ENCODE measurements around the gene GAL. TPM values are rescaled to one million over a fixed set of nuclear protein-coding genes. Genes with fewer than 3 reads are reported as not detected.

The GAL gene
- total and polyA plus RNA-seq, 2 experiments from 2014 or later = 80.9 to 691 TPM

DNA sequence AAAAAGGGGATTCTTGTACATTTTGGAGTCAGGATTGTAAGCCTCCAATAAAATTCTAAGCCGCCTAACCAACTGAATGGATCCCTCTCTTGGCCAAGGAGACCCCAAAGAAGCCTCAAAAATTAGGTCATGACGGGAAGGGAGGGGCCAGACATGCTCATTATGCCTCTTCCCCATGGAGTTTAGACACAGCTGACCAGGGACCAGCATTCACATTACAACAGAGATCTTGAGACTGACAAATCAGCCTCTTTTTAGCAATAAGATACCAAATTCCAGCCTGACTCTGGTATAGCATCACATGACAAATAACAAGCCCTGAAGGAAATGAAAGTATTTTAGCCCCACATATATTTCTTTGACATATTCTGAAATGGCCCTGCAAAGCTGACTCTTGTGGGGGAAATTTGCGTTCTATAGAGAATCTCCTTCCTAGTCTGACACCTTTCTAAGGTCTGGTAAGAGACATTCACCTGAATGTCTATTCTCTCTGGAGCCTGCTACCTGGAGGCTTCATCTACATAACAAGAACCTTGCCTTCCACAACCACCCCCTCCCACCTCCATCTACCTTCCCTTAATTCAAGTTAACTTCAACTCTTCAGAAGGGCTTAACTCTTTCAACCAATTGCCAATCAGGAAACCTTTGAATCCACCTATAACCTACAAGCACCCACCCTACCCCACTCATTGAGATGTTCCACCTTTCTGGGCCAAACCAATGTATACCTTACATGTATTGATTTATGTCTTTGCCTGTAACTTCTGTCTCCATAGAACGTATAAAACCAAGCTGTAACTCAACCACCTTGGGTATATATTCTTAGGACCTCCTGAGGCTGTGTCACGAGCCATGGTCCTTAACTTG, 10.3 kb downstream of the GAL start (continued):
- TF ChIP-seq ZNF114 (CRISPR knock-in tag; IDR thresholded peaks at IDR 0.05) (peak; percentile 91; the same call in 1 of the 2 replicates), EZH2 (IDR thresholded peaks at IDR 0.05; ENCODE audit: low read depth, unreplicated experiment) (no peak), CREB1 (CRISPR knock-in tag; IDR thresholded peaks at IDR 0.05; ENCODE audit: low read depth) (no peak), STAT1 (IDR thresholded peaks at IDR 0.05; ENCODE audit: unreplicated experiment) (no peak)
- TF ChIP-seq, protein P1, sequence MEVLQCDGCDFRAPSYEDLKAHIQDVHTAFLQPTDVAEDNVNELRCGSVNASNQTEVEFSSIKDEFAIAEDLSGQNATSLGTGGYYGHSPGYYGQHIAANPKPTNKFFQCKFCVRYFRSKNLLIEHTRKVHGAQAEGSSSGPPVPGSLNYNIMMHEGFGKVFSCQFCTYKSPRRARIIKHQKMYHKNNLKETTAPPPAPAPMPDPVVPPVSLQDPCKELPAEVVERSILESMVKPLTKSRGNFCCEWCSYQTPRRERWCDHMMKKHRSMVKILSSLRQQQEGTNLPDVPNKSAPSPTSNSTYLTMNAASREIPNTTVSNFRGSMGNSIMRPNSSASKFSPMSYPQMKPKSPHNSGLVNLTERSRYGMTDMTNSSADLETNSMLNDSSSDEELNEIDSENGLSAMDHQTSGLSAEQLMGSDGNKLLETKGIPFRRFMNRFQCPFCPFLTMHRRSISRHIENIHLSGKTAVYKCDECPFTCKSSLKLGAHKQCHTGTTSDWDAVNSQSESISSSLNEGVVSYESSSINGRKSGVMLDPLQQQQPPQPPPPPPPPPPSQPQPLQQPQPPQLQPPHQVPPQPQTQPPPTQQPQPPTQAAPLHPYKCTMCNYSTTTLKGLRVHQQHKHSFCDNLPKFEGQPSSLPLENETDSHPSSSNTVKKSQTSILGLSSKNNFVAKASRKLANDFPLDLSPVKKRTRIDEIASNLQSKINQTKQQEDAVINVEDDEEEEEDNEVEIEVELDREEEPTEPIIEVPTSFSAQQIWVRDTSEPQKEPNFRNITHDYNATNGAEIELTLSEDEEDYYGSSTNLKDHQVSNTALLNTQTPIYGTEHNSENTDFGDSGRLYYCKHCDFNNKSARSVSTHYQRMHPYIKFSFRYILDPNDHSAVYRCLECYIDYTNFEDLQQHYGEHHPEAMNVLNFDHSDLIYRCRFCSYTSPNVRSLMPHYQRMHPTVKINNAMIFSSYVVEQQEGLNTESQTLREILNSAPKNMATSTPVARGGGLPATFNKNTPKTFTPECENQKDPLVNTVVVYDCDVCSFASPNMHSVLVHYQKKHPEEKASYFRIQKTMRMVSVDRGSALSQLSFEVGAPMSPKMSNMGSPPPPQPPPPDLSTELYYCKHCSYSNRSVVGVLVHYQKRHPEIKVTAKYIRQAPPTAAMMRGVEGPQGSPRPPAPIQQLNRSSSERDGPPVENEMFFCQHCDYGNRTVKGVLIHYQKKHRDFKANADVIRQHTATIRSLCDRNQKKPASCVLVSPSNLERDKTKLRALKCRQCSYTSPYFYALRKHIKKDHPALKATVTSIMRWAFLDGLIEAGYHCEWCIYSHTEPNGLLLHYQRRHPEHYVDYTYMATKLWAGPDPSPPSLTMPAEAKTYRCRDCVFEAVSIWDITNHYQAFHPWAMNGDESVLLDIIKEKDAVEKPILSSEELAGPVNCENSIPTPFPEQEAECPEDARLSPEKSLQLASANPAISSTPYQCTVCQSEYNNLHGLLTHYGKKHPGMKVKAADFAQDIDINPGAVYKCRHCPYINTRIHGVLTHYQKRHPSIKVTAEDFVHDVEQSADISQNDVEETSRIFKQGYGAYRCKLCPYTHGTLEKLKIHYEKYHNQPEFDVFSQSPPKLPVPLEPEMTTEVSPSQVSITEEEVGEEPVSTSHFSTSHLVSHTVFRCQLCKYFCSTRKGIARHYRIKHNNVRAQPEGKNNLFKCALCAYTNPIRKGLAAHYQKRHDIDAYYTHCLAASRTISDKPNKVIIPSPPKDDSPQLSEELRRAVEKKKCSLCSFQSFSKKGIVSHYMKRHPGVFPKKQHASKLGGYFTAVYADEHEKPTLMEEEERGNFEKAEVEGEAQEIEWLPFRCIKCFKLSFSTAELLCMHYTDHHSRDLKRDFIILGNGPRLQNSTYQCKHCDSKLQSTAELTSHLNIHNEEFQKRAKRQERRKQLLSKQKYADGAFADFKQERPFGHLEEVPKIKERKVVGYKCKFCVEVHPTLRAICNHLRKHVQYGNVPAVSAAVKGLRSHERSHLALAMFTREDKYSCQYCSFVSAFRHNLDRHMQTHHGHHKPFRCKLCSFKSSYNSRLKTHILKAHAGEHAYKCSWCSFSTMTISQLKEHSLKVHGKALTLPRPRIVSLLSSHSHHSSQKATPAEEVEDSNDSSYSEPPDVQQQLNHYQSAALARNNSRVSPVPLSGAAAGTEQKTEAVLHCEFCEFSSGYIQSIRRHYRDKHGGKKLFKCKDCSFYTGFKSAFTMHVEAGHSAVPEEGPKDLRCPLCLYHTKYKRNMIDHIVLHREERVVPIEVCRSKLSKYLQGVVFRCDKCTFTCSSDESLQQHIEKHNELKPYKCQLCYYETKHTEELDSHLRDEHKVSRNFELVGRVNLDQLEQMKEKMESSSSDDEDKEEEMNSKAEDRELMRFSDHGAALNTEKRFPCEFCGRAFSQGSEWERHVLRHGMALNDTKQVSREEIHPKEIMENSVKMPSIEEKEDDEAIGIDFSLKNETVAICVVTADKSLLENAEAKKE (CRISPR knock-in tag; IDR thresholded peaks at IDR 0.05) = peak; percentile 54; the same call in 1 of the 2 replicates
- TF ChIP-seq, protein P2, sequence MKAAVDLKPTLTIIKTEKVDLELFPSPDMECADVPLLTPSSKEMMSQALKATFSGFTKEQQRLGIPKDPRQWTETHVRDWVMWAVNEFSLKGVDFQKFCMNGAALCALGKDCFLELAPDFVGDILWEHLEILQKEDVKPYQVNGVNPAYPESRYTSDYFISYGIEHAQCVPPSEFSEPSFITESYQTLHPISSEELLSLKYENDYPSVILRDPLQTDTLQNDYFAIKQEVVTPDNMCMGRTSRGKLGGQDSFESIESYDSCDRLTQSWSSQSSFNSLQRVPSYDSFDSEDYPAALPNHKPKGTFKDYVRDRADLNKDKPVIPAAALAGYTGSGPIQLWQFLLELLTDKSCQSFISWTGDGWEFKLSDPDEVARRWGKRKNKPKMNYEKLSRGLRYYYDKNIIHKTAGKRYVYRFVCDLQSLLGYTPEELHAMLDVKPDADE (IDR thresholded peaks at IDR 0.05) = no peak

DNA sequence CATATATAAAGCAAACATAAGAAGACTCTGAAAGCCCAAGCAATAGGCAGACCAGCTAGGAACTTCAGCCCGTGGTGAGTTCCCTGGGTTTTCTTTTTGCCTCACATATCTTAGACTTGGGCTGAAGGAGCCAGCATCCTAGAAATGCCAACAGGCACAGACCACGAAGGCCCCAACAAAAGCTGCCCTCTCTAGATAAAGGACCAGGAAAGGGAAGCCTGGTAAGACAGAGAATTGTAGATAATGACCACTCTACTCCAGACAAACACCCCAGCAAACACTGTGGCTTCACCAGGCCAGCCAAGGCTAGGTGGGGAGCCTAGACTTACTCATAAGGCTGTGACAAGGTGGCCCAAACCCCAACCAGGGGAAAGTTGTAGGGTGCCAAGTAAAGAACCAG, 11.2 kb downstream of the GAL start:
- ATAC-seq (no peak), DNase-seq (ENCODE audit: low spot score) (no peak)
- H3K9me2 ChIP-seq (ENCODE audit: insufficient read depth) = 0 out of 2 replicates have a peak, but pooled peaks cover 5% of the 10 kb centered on the region
- H2AFZ ChIP-seq = no peak overlapping the region
- no peak overlapping the region for H3K27ac ChIP-seq (ENCODE audit: low read depth)
- H3K4me3 ChIP-seq = no peak overlapping the region
- H3K4me1 ChIP-seq (ENCODE audit: insufficient read depth) = peaks cover 15% of the 10 kb centered on the region
- H3F3A ChIP-seq (replicated peaks; ENCODE audit: low read depth) = peaks cover 13% of the 10 kb centered on the region
- peaks cover 12% of the 10 kb centered on the region for H3K27me3 Mint-ChIP-seq (ENCODE audit: insufficient read depth, low read depth, poor library complexity)
- H3K4me2 ChIP-seq = no peak overlapping the region
- H4K20me1 ChIP-seq (replicated peaks; ENCODE audit: insufficient read depth) = no peaks in the 10 kb centered on the region
- H3K4me3 Mint-ChIP-seq = no peak overlapping the region
- no peaks in the 10 kb centered on the region for H3K36me3 ChIP-seq (ENCODE audit: insufficient read depth)
- no peaks in the 10 kb centered on the region for H3K79me2 ChIP-seq (replicated peaks; ENCODE audit: insufficient read depth)
- H3K9me3 Mint-ChIP-seq = peaks cover 19% of the 10 kb centered on the region; the same call in 2 of the 3 replicates
- H3K27me3 ChIP-seq (ENCODE audit: insufficient read depth) = no peaks in the 10 kb centered on the region
- H3K36me3 Mint-ChIP-seq (ENCODE audit: low read depth) = peaks cover 27% of the 10 kb centered on the region
- H3K27ac Mint-ChIP-seq = no peak overlapping the region
- H3K4me1 Mint-ChIP-seq = peaks cover 38% of the 10 kb centered on the region
- TF ChIP-seq CREB1 (CRISPR knock-in tag; IDR thresholded peaks at IDR 0.05; ENCODE audit: low read depth) (no peak), NANOG (IDR thresholded peaks at IDR 0.05; ENCODE audit: borderline replicate concordance) (no peak), ZNF331 (CRISPR knock-in tag; IDR thresholded peaks at IDR 0.05; ENCODE audit: low read depth) (no peak), EZH2phosphoT487 (IDR thresholded peaks at IDR 0.05; ENCODE audit: unreplicated experiment) (no peak), ZNF114 (CRISPR knock-in tag; IDR thresholded peaks at IDR 0.05) (no peak), JUNB (IDR thresholded peaks at IDR 0.05; ENCODE audit: unreplicated experiment) (no peak), STAT1 (IDR thresholded peaks at IDR 0.05; ENCODE audit: unreplicated experiment) (no peak), EZH2 (IDR thresholded peaks at IDR 0.05; ENCODE audit: low read depth, unreplicated experiment) (no peak)
- TF ChIP-seq, protein P3, sequence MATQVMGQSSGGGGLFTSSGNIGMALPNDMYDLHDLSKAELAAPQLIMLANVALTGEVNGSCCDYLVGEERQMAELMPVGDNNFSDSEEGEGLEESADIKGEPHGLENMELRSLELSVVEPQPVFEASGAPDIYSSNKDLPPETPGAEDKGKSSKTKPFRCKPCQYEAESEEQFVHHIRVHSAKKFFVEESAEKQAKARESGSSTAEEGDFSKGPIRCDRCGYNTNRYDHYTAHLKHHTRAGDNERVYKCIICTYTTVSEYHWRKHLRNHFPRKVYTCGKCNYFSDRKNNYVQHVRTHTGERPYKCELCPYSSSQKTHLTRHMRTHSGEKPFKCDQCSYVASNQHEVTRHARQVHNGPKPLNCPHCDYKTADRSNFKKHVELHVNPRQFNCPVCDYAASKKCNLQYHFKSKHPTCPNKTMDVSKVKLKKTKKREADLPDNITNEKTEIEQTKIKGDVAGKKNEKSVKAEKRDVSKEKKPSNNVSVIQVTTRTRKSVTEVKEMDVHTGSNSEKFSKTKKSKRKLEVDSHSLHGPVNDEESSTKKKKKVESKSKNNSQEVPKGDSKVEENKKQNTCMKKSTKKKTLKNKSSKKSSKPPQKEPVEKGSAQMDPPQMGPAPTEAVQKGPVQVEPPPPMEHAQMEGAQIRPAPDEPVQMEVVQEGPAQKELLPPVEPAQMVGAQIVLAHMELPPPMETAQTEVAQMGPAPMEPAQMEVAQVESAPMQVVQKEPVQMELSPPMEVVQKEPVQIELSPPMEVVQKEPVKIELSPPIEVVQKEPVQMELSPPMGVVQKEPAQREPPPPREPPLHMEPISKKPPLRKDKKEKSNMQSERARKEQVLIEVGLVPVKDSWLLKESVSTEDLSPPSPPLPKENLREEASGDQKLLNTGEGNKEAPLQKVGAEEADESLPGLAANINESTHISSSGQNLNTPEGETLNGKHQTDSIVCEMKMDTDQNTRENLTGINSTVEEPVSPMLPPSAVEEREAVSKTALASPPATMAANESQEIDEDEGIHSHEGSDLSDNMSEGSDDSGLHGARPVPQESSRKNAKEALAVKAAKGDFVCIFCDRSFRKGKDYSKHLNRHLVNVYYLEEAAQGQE (IDR thresholded peaks at IDR 0.05; ENCODE audit: unreplicated experiment) = no peak

Measured in GM23338 (cell line).